Activated T-helper 1 cell treated with Interleukin-2 at 50 U/mL for 16 hours (primary cell): ENCODE results near the gene MTHFS.
"Not testable (repeated sequence)": the region's sequence is repeated elsewhere in the genome, so short reads cannot be mapped to it uniquely, and the experiment has no call there.

Experiments
- DNase-seq: peaks from one replicate; pipeline ENCODE4 v3.0.0-alpha.2; 2020; ENCODE audit warnings: low read depth

The MTHFS gene

GRCh38 chr15:79915776-79916501 lies 19.1 kb upstream of the MTHFS start:
- DNase-seq = not testable (repeated sequence)

- DNase-seq = no peak
These were observed 17.9 kb upstream of the MTHFS start for GRCh38 chr15:79914728-79915127.

- not testable (repeated sequence) for DNase-seq
These were observed 12.9 kb upstream of the MTHFS start for GRCh38 chr15:79909556-79910335.

GRCh38 chr15:79904271-79904670 lies 7.5 kb upstream of the MTHFS start:
- DNase-seq = no peak

GRCh38 chr15:79903626-79904025 lies 6.8 kb upstream of the MTHFS start:
- DNase-seq = no peak

- DNase-seq = no peak
These were observed 6.3 kb upstream of the MTHFS start for GRCh38 chr15:79903144-79903543.

- DNase-seq = no peak
These were observed 5.1 kb upstream of the MTHFS start for GRCh38 chr15:79901958-79902357.

GRCh38 chr15:79900818-79901378 lies 4.1 kb upstream of the MTHFS start:
- DNase-seq = not testable (repeated sequence)

- DNase-seq = no peak
These were observed 3.3 kb upstream of the MTHFS start for GRCh38 chr15:79900087-79900486.

- DNase-seq = not testable (repeated sequence)
These were observed 2.0 kb upstream of the MTHFS start for GRCh38 chr15:79898786-79899185.

- no peak for DNase-seq
These were observed 1.6 kb upstream of the MTHFS start for GRCh38 chr15:79898369-79898768.

- DNase-seq = no peak
These were observed 893 bp upstream of the MTHFS start for GRCh38 chr15:79897701-79898113.

GRCh38 chr15:79897380-79897678 lies 515 bp upstream of the MTHFS start:
- no peak for DNase-seq

GRCh38 chr15:79896131-79896633 lies 632 bp downstream of the MTHFS start:
- DNase-seq = no peak

GRCh38 chr15:79887054-79887930 lies 9.5 kb downstream of the MTHFS start:
- DNase-seq = no peak

- no peak for DNase-seq
These were observed 10.7 kb downstream of the MTHFS start for GRCh38 chr15:79886124-79886523.

GRCh38 chr15:79884204-79884596 lies 12.6 kb downstream of the MTHFS start:
- DNase-seq = no peak

GRCh38 chr15:79883579-79884203 lies 13.1 kb downstream of the MTHFS start:
- DNase-seq = no peak

- no peak for DNase-seq
These were observed 15.1 kb downstream of the MTHFS start for GRCh38 chr15:79881668-79882067.

- DNase-seq = no peak
These were observed 15.6 kb downstream of the MTHFS start for GRCh38 chr15:79881254-79881653.

GRCh38 chr15:79878078-79878705 lies 18.6 kb downstream of the MTHFS start:
- DNase-seq = no peak
